DND-41 (cell line): Measurements from ENCODE around the gene JAKMIP1.

Experiments used
- ATAC-seq: fragments of 200-7000 bp; cut with Tn5 transposase; 3 replicates; pipeline ENCODE4 v1.9.1; 2021; ENCODE audit warnings: low read depth; ENCODE audit not compliant: insufficient read depth
- DNase-seq: peaks from one replicate; pipeline ENCODE4 v3.0.0-alpha.2; 2020
- H2AFZ ChIP-seq: 2 replicates; pipeline ENCODE4 v1.6.0; 2012; ENCODE audit warnings: low read depth, low read length
- H3K27ac ChIP-seq: 2 replicates; pipeline ENCODE4 v1.5.1; 2012; ENCODE audit warnings: low read length, inconsistent platforms
- H3K27me3 ChIP-seq: fragments of 200-600 bp; sonication (generic); 2 replicates; pipeline ENCODE4 v1.6.0; 2012; ENCODE audit warnings: low read length, mild to moderate bottlenecking, inconsistent platforms; ENCODE audit not compliant: insufficient read depth, poor library complexity
- H3K36me3 ChIP-seq: 2 replicates; pipeline ENCODE4 v1.5.1; 2012; ENCODE audit warnings: low read length, inconsistent platforms; ENCODE audit not compliant: insufficient read depth
- H3K4me1 ChIP-seq: 2 replicates; pipeline ENCODE4 v1.5.1; 2012; ENCODE audit warnings: mild to moderate bottlenecking, low read length; ENCODE audit not compliant: insufficient read depth
- H3K4me2 ChIP-seq: 2 replicates; pipeline ENCODE4 v1.6.0; 2012; ENCODE audit warnings: mild to moderate bottlenecking, moderate library complexity, low read length, inconsistent platforms; ENCODE audit not compliant: insufficient read depth
- H3K4me3 ChIP-seq, 2 experiments: fragments of 200-600 bp in 1 of 2; shearing (Covaris generic) in 1 of 2; 2 replicates each; pipeline ENCODE4 v1.5.1; 2012 to 2016; ENCODE audit warnings: inconsistent platforms in 2 of 2, low read length in 2 of 2, mild to moderate bottlenecking in 2 of 2, low read depth in 1 of 2, moderate library complexity in 1 of 2
- H3K79me2 ChIP-seq: 2 replicates; pipeline ENCODE4 v1.6.0; 2012; ENCODE audit warnings: low read length, inconsistent platforms; ENCODE audit not compliant: insufficient read depth
- H3K9ac ChIP-seq: 2 replicates; pipeline ENCODE4 v1.6.0; 2012; ENCODE audit warnings: low read depth, mild to moderate bottlenecking, inconsistent platforms, low read length, moderate library complexity
- H3K9me3 ChIP-seq: 2 replicates; pipeline ENCODE4 v1.5.1; 2012; ENCODE audit warnings: low read length, moderate library complexity, mild to moderate bottlenecking, inconsistent platforms; ENCODE audit not compliant: insufficient read depth, severe bottlenecking
- H4K20me1 ChIP-seq: 2 replicates; pipeline ENCODE4 v1.6.0; 2012; ENCODE audit warnings: low read length; ENCODE audit not compliant: insufficient read depth
- CTCF ChIP-seq: IDR thresholded peaks from 2 replicates; pipeline ENCODE4 v1.5.1; 2012; ENCODE audit warnings: borderline replicate concordance, low read length, moderate library complexity, mild to moderate bottlenecking; ENCODE audit not compliant: poor library complexity, severe bottlenecking; ENCODE audit errors: extremely low read depth
- EZH2 ChIP-seq: IDR thresholded peaks from 3 replicates; pipeline ENCODE4 v1.6.1; 2012; ENCODE audit warnings: borderline replicate concordance, low read depth, mild to moderate bottlenecking, moderate library complexity, low read length, inconsistent platforms; ENCODE audit not compliant: severe bottlenecking

JAKMIP1 gene

GRCh38 chr4:6035786-6036185 is 164.6 kb downstream of the JAKMIP1 start:
- no peak for DNase-seq
- no peak overlapping the region for H3K9ac ChIP-seq
- peaks cover 5% of the 10 kb centered on the region for H3K27me3 ChIP-seq
- TF ChIP-seq EZH2: no peak
- no peak for TF ChIP-seq CTCF
- no peaks in the 10 kb centered on the region for H3K9me3 ChIP-seq
- no peaks in the 10 kb centered on the region for H3K4me1 ChIP-seq
- no peaks in the 10 kb centered on the region; the same call in 1 of the 2 replicates for H4K20me1 ChIP-seq
- no peaks in the 10 kb centered on the region for H3K36me3 ChIP-seq
- no peak overlapping the region for H2AFZ ChIP-seq
- H3K4me3 ChIP-seq: no peak overlapping the region
- no peak overlapping the region for H3K27ac ChIP-seq
- H3K4me2 ChIP-seq: no peak overlapping the region
- H3K79me2 ChIP-seq: no peaks in the 10 kb centered on the region
- no peak for ATAC-seq

GRCh38 chr4:6033381-6033780 is 167.0 kb downstream of the JAKMIP1 start:
- TF ChIP-seq CTCF (no peak), EZH2 (no peak)
- peaks cover 5% of the 10 kb centered on the region for H3K27me3 ChIP-seq
- H3K36me3 ChIP-seq: no peaks in the 10 kb centered on the region
- no peaks in the 10 kb centered on the region; the same call in 1 of the 2 replicates for H4K20me1 ChIP-seq
- no peaks in the 10 kb centered on the region for H3K9me3 ChIP-seq
- no peak overlapping the region for H2AFZ ChIP-seq
- no peak for ATAC-seq
- no peaks in the 10 kb centered on the region for H3K79me2 ChIP-seq
- no peak overlapping the region for H3K27ac ChIP-seq
- DNase-seq: no peak
- H3K9ac ChIP-seq: no peak overlapping the region
- H3K4me1 ChIP-seq: no peaks in the 10 kb centered on the region
- H3K4me3 ChIP-seq: no peak overlapping the region
- H3K4me2 ChIP-seq: no peak overlapping the region

- peaks cover 5% of the 10 kb centered on the region for H3K27me3 ChIP-seq
- H3K9ac ChIP-seq: no peak overlapping the region
- H3K4me3 ChIP-seq: no peak overlapping the region
- H3K79me2 ChIP-seq: no peaks in the 10 kb centered on the region
- no peak overlapping the region for H2AFZ ChIP-seq
- no peak overlapping the region for H3K4me2 ChIP-seq
- no peak for ATAC-seq
- H3K9me3 ChIP-seq: no peaks in the 10 kb centered on the region
- H3K4me1 ChIP-seq: no peaks in the 10 kb centered on the region
- no peaks in the 10 kb centered on the region for H3K36me3 ChIP-seq
- TF ChIP-seq EZH2: no peak
- no peak for TF ChIP-seq CTCF
- H4K20me1 ChIP-seq: no peaks in the 10 kb centered on the region; the same call in 1 of the 2 replicates
- no peak overlapping the region for H3K27ac ChIP-seq
- DNase-seq: no peak
Measured at GRCh38 chr4:6032249-6033244, 167.8 kb downstream of the JAKMIP1 start.
